Activated CD4-positive, alpha-beta memory T cell treated with anti-CD3 and anti-CD28 coated beads, Interleukin-2, amount 10 ng/mL, durations not matched to agents 7 days and 5 days (primary cell): Measurements from ENCODE around the gene PRR14. TPM values are rescaled to one million over a fixed set of nuclear protein-coding genes. Genes with fewer than 3 reads are reported as not detected.
A peak's percentile ranks its signal among the peaks of the same experiment; 100 is the strongest.
"Not testable (repeated sequence)": the region's sequence is repeated elsewhere in the genome, so short reads cannot be mapped to it uniquely, and the experiment has no call there.

ENCODE experiments used
- CTCF ChIA-PET: fragments of 350-600 bp; sonication (Branson Sonifier 250); formaldehyde crosslinking; loops from one replicate; lab custom pipeline; 2021; ENCODE audit warnings: antibody characterized with exemption, inconsistent platforms; lab: Charles Lee
- POLR2A ChIA-PET: fragments of 350-600 bp; sonication (Branson Sonifier 250); formaldehyde crosslinking; loops from one replicate; lab custom pipeline; 2021; ENCODE audit warnings: antibody characterized with exemption; lab: Charles Lee
- DNase-seq: peaks from one replicate; pipeline ENCODE4 v3.0.0-alpha.2; 2020
- H3K27ac Mint-ChIP-seq: one replicate; pipeline ENCODE4 v1.8.0; 2021; ENCODE audit warnings: mild to moderate bottlenecking, mixed read lengths
- H3K27me3 Mint-ChIP-seq: one replicate; pipeline ENCODE4 v1.8.0; 2021; ENCODE audit warnings: mixed read lengths
- H3K36me3 Mint-ChIP-seq: one replicate; pipeline ENCODE4 v1.8.0; 2021; ENCODE audit warnings: low read depth, mixed read lengths
- H3K4me1 Mint-ChIP-seq: one replicate; pipeline ENCODE4 v1.8.0; 2021; ENCODE audit warnings: mixed read lengths
- H3K4me3 Mint-ChIP-seq: one replicate; pipeline ENCODE4 v1.8.0; 2021; ENCODE audit warnings: mild to moderate bottlenecking, mixed read lengths
- H3K9me3 Mint-ChIP-seq: one replicate; pipeline ENCODE4 v1.8.0; 2021; ENCODE audit warnings: mixed read lengths
- total RNA-seq, 2 experiments: library from RNA; stranded (reverse); gene quantifications; one replicate each; pipeline ENCODE4 v1.2.3, GENCODE V29; 2021

The PRR14 gene
- total RNA-seq, 2 experiments from 2014 or later, result 78.4 to 86.1 TPM

- CTCF ChIA-PET, result interaction anchor here (0.6 to 4.2 kb wide), 35 partner anchors 9 to 560 kb away, joined by 3 to 57 read pairs (median 4); partner anchors contain the start of genes DCTPP1, FBRS, PRR14 and ZNF688
These were observed 35.2 kb upstream of the PRR14 start for GRCh38 chr16:30615358-30616091.

GRCh38 chr16:30619202-30619601 lies 31.6 kb upstream of the PRR14 start:
- ChIA-PET POLR2A (interaction anchor here (0.7 kb wide), 1 partner anchor 9 kb away, joined by 3 read pairs; the partner anchor contains the start of gene ZNF689), CTCF (interaction anchor here (0.7 to 3.3 kb wide), 7 partner anchors 9 to 189 kb away, joined by 3 to 22 read pairs (median 3); partner anchors contain the start of genes DCTPP1 and ZNF689)
- no peaks in the 10 kb centered on the region for H3K9me3 Mint-ChIP-seq
- H3K27me3 Mint-ChIP-seq, result peaks cover 37% of the 10 kb centered on the region
- H3K4me3 Mint-ChIP-seq, result no peak overlapping the region
- peaks cover 4% of the 10 kb centered on the region for H3K4me1 Mint-ChIP-seq
- no peaks in the 10 kb centered on the region for H3K36me3 Mint-ChIP-seq
- no peak overlapping the region for H3K27ac Mint-ChIP-seq
- no peak for DNase-seq

More at GRCh38 chr16:30615358-30616091, 35.2 kb upstream of the PRR14 start:
- Mint-ChIP-seq H3K4me3 (no peak overlapping the region), H3K27me3 (peaks cover 17% of the 10 kb centered on the region), H3K4me1 (peaks cover 12% of the 10 kb centered on the region), H3K36me3 (no peaks in the 10 kb centered on the region), H3K9me3 (no peaks in the 10 kb centered on the region), H3K27ac (no peak overlapping the region)
- DNase-seq, result peak; percentile 85
- POLR2A ChIA-PET, result interaction anchor here (0.8 to 1.6 kb wide), 7 partner anchors 17 to 198 kb away, joined by 3 to 6 read pairs (median 3); partner anchors contain the start of genes DCTPP1, PRR14 and ZNF747

- H3K4me1 Mint-ChIP-seq, result peaks cover 4% of the 10 kb centered on the region
- no peaks in the 10 kb centered on the region for H3K36me3 Mint-ChIP-seq
- ChIA-PET CTCF (interaction anchor here (0.5 to 3.3 kb wide), 8 partner anchors 9 to 190 kb away, joined by 3 to 22 read pairs (median 3); partner anchors contain the start of genes DCTPP1 and ZNF689), POLR2A (interaction anchor here (0.7 to 1.4 kb wide), 2 partner anchors 9 to 41 kb away, joined by 3 to 4 read pairs; partner anchors contain the start of gene ZNF689)
- H3K9me3 Mint-ChIP-seq, result no peaks in the 10 kb centered on the region
- H3K4me3 Mint-ChIP-seq, result no peak overlapping the region
- peaks cover 37% of the 10 kb centered on the region for H3K27me3 Mint-ChIP-seq
- no peak for DNase-seq
- no peak overlapping the region for H3K27ac Mint-ChIP-seq
These were observed 31.1 kb upstream of the PRR14 start for GRCh38 chr16:30619638-30620037.

- Mint-ChIP-seq H3K4me1 (peaks cover 4% of the 10 kb centered on the region), H3K27ac (no peak overlapping the region), H3K9me3 (no peaks in the 10 kb centered on the region), H3K4me3 (no peak overlapping the region), H3K27me3 (peaks cover 37% of the 10 kb centered on the region), H3K36me3 (no peaks in the 10 kb centered on the region)
- POLR2A ChIA-PET, result interaction anchor here (1.4 kb wide), 1 partner anchor 40 kb away, joined by 4 read pairs; no protein-coding TSS in a partner anchor
- CTCF ChIA-PET, result interaction anchor here (0.5 to 3.3 kb wide), 7 partner anchors 9 to 190 kb away, joined by 3 to 22 read pairs (median 4); partner anchors contain the start of genes DCTPP1 and ZNF689
- DNase-seq, result no peak
These were observed 30.6 kb upstream of the PRR14 start for GRCh38 chr16:30620169-30620568.

GRCh38 chr16:30621765-30622164 lies 29.0 kb upstream of the PRR14 start:
- Mint-ChIP-seq H3K4me3 (no peak overlapping the region), H3K9me3 (no peaks in the 10 kb centered on the region), H3K4me1 (no peaks in the 10 kb centered on the region), H3K36me3 (no peaks in the 10 kb centered on the region), H3K27me3 (peaks cover 35% of the 10 kb centered on the region), H3K27ac (no peak overlapping the region)
- CTCF ChIA-PET, result interaction anchor here (0.6 to 2.3 kb wide), 2 partner anchors 190 to 192 kb away, joined by 3 to 8 read pairs; partner anchors contain the start of gene DCTPP1
- POLR2A ChIA-PET, result no interaction called here
- DNase-seq, result no peak

- Mint-ChIP-seq H3K9me3 (no peaks in the 10 kb centered on the region), H3K4me1 (peaks cover 2% of the 10 kb centered on the region), H3K27ac (no peak overlapping the region), H3K4me3 (no peak overlapping the region), H3K36me3 (no peaks in the 10 kb centered on the region), H3K27me3 (peaks cover 35% of the 10 kb centered on the region)
- CTCF ChIA-PET, result interaction anchor here (2.3 kb wide), 1 partner anchor 193 kb away, joined by 8 read pairs; the partner anchor contains the start of gene DCTPP1
- POLR2A ChIA-PET, result interaction anchor here (0.8 kb wide), 1 partner anchor 12 kb away, joined by 3 read pairs; the partner anchor contains the start of gene ZNF689
- DNase-seq, result no peak
These were observed 28.2 kb upstream of the PRR14 start for GRCh38 chr16:30622455-30623032.

- Mint-ChIP-seq H3K27me3 (peaks cover 34% of the 10 kb centered on the region), H3K27ac (no peak overlapping the region), H3K4me1 (peaks cover 6% of the 10 kb centered on the region), H3K4me3 (no peak overlapping the region), H3K36me3 (no peaks in the 10 kb centered on the region), H3K9me3 (no peaks in the 10 kb centered on the region)
- DNase-seq, result no peak
- POLR2A ChIA-PET, result no interaction called here
- CTCF ChIA-PET, result interaction anchor here (1.9 kb wide), 1 partner anchor 8 kb away, joined by 9 read pairs; no protein-coding TSS in a partner anchor
These were observed 27.1 kb upstream of the PRR14 start for GRCh38 chr16:30623536-30624283.

GRCh38 chr16:30626236-30626635 lies 24.5 kb upstream of the PRR14 start:
- H3K27ac Mint-ChIP-seq, result no peak overlapping the region
- H3K27me3 Mint-ChIP-seq, result peaks cover 19% of the 10 kb centered on the region
- no peaks in the 10 kb centered on the region for H3K36me3 Mint-ChIP-seq
- no peaks in the 10 kb centered on the region for H3K9me3 Mint-ChIP-seq
- H3K4me1 Mint-ChIP-seq, result peaks cover 13% of the 10 kb centered on the region
- H3K4me3 Mint-ChIP-seq, result no peak overlapping the region
- ChIA-PET POLR2A (no interaction called here), CTCF (interaction anchor here (0.6 to 6.2 kb wide), 6 partner anchors 10 to 217 kb away, joined by 3 to 57 read pairs (median 4); partner anchors contain the start of genes DCTPP1 and ZNF688)
- DNase-seq, result no peak

GRCh38 chr16:30628628-30629540 lies 21.9 kb upstream of the PRR14 start:
- peak overlapping the region; percentile 53 for H3K27ac Mint-ChIP-seq
- H3K4me1 Mint-ChIP-seq, result peaks cover 16% of the 10 kb centered on the region
- CTCF ChIA-PET, result interaction anchor here (0.7 to 6.2 kb wide), 28 partner anchors 9 to 211 kb away, joined by 3 to 57 read pairs (median 4); partner anchors contain the start of genes DCTPP1, ITGAL, PRR14 and ZNF689
- DNase-seq, result peak; percentile 90
- peak overlapping the region; percentile 63 for H3K4me3 Mint-ChIP-seq
- H3K27me3 Mint-ChIP-seq, result peaks cover 2% of the 10 kb centered on the region
- no peaks in the 10 kb centered on the region for H3K36me3 Mint-ChIP-seq
- POLR2A ChIA-PET, result interaction anchor here (0.8 to 1.4 kb wide), 10 partner anchors 12 to 246 kb away, joined by 3 to 6 read pairs (median 4); partner anchors contain the start of genes DCTPP1, ZNF688 and ZNF689
- H3K9me3 Mint-ChIP-seq, result no peaks in the 10 kb centered on the region

GRCh38 chr16:30632454-30632853 lies 18.3 kb upstream of the PRR14 start:
- DNase-seq, H3K27me3 Mint-ChIP-seq, H3K27ac Mint-ChIP-seq, H3K4me3 Mint-ChIP-seq, H3K9me3 Mint-ChIP-seq, H3K36me3 Mint-ChIP-seq: not testable (repeated sequence)
- ChIA-PET POLR2A (interaction anchor here (1.6 kb wide), 1 partner anchor 28 kb away, joined by 3 read pairs; no protein-coding TSS in a partner anchor), CTCF (interaction anchor here (1.8 to 3.5 kb wide), 2 partner anchors 27 to 202 kb away, joined by 13 to 15 read pairs; partner anchors contain the start of genes DCTPP1 and FBRS)
- H3K4me1 Mint-ChIP-seq, result peaks cover 30% of the 10 kb centered on the region

- peaks cover 2% of the 10 kb centered on the region for H3K27me3 Mint-ChIP-seq
- peaks cover 27% of the 10 kb centered on the region for H3K4me1 Mint-ChIP-seq
- CTCF ChIA-PET, result interaction anchor here (0.6 to 3.5 kb wide), 10 partner anchors 14 to 208 kb away, joined by 3 to 15 read pairs (median 4); partner anchors contain the start of genes DCTPP1, FBRS and ZNF689
- peak overlapping the region; percentile 88 for H3K27ac Mint-ChIP-seq
- H3K4me3 Mint-ChIP-seq, result peak overlapping the region; percentile 92
- POLR2A ChIA-PET, result interaction anchor here (0.6 to 3.8 kb wide), 9 partner anchors 12 to 204 kb away, joined by 3 to 24 read pairs (median 5); partner anchors contain the start of genes FBRS, PRR14, ZNF689 and ZNF747
- no peaks in the 10 kb centered on the region for H3K9me3 Mint-ChIP-seq
- DNase-seq, result no peak
- no peaks in the 10 kb centered on the region for H3K36me3 Mint-ChIP-seq
These were observed 17.2 kb upstream of the PRR14 start for GRCh38 chr16:30633526-30633925.
